Fibroblast of skin of right biceps (primary cell): Measurements from ENCODE around the gene ITGA2B.
"Not testable (repeated sequence)": the region's sequence is repeated elsewhere in the genome, so short reads cannot be mapped to it uniquely, and the experiment has no call there.

Experiments used
- DNase-seq: peaks from one replicate; pipeline ENCODE4 v3.0.0-alpha.2; 2013

Gene ITGA2B

GRCh38 chr17:44351961-44352827 lies 37.3 kb downstream of the ITGA2B start:
- DNase-seq, result no peak

GRCh38 chr17:44351464-44351863 lies 38.0 kb downstream of the ITGA2B start:
- DNase-seq, result no peak

GRCh38 chr17:44350733-44351226 lies 38.7 kb downstream of the ITGA2B start:
- DNase-seq, result peak; percentile 50

- DNase-seq, result no peak
Measured at GRCh38 chr17:44349553-44350070, 39.8 kb downstream of the ITGA2B start.

GRCh38 chr17:44348988-44349364 lies 40.5 kb downstream of the ITGA2B start:
- no peak for DNase-seq

GRCh38 chr17:44348234-44348987 lies 41.0 kb downstream of the ITGA2B start:
- no peak for DNase-seq

- DNase-seq, result not testable (repeated sequence)
Measured at GRCh38 chr17:44347206-44348055, 42.0 kb downstream of the ITGA2B start.

GRCh38 chr17:44346064-44346844 lies 43.2 kb downstream of the ITGA2B start:
- no peak for DNase-seq

GRCh38 chr17:44345454-44346026 lies 43.9 kb downstream of the ITGA2B start:
- DNase-seq, result peak; percentile 66

GRCh38 chr17:44344939-44345453 lies 44.5 kb downstream of the ITGA2B start, which contains the start of gene GRN:
Gene GRN, plus strand, starts transcription at chr17:44345302. Its CDS starts 3,863 bp downstream, at chr17:44349165.
- DNase-seq, result peak; percentile 99

- no peak for DNase-seq
Measured at GRCh38 chr17:44343510-44344209, 45.8 kb downstream of the ITGA2B start.

- not testable (repeated sequence) for DNase-seq
Measured at GRCh38 chr17:44340553-44340952, 48.9 kb downstream of the ITGA2B start.

- DNase-seq, result no peak
Measured at GRCh38 chr17:44338702-44339101, 50.7 kb downstream of the ITGA2B start.

- no peak for DNase-seq
Measured at GRCh38 chr17:44335968-44336367, 53.5 kb downstream of the ITGA2B start.

GRCh38 chr17:44335564-44335963 lies 53.9 kb downstream of the ITGA2B start:
- no peak for DNase-seq

GRCh38 chr17:44334727-44335126 lies 54.7 kb downstream of the ITGA2B start:
- DNase-seq, result no peak

- no peak for DNase-seq
Measured at GRCh38 chr17:44334315-44334714, 55.1 kb downstream of the ITGA2B start.

- DNase-seq, result no peak
Measured at GRCh38 chr17:44333371-44333770, 56.1 kb downstream of the ITGA2B start.

- DNase-seq, result peak; percentile 58
Measured at GRCh38 chr17:44331249-44331760, 58.1 kb downstream of the ITGA2B start.

GRCh38 chr17:44330263-44330662 lies 59.2 kb downstream of the ITGA2B start:
- DNase-seq, result not testable (repeated sequence)
